Measurements from ENCODE around the gene MICALL1. TPM values are rescaled to one million over a fixed set of nuclear protein-coding genes. Genes with fewer than 3 reads are reported as not detected.

MICALL1 gene
- total RNA-seq, 4 donors from 2014 or later: 10.7 to 34.5 (median 20.4) TPM

GRCh38 chr22:37904572-37905533 lies 1.2 kb upstream of the MICALL1 start:
- Histone ChIP-seq H3K4me1 (peaks cover 0 to 35% (median 16%) of the 10 kb centered on the region in 4 donors), H3K4me3 (peak overlapping the region in 1 of 4 donors; percentile 89), H3K27me3 (no peaks in the 10 kb centered on the region), H3K9me3 (no peaks in the 10 kb centered on the region), H3K36me3 (no peaks in the 10 kb centered on the region), H3K27ac (peak overlapping the region; percentile 75 to 95 (median 85))
- WGBS, 2 donors: 57 to 61% methylated on average over 10 of the region's 10 CpGs
- no peak for TF ChIP-seq EP300 (IDR thresholded peaks at IDR 0.05)
- no peak for TF ChIP-seq POLR2A (IDR thresholded peaks at IDR 0.05)
- TF ChIP-seq CTCF (IDR thresholded peaks at IDR 0.05): no peak
- peak in 1 of 2 donors; percentile 20 for DNase-seq (ENCODE audit: low spot score in 2 of 2)

GRCh38 chr22:37906364-37907008 lies 389 bp downstream of the MICALL1 start:
- no peak for DNase-seq (ENCODE audit: low spot score in 2 of 2)
- no peaks in the 10 kb centered on the region for H3K27me3 ChIP-seq
- no peaks in the 10 kb centered on the region for H3K9me3 ChIP-seq
- TF ChIP-seq POLR2A (IDR thresholded peaks at IDR 0.05): peak in 1 of 2 donors; percentile 3
- no peak for TF ChIP-seq EP300 (IDR thresholded peaks at IDR 0.05)
- H3K4me1 ChIP-seq: peaks cover 0 to 51% (median 20%) of the 10 kb centered on the region in 4 donors
- 0 to 1% methylated on average over 20 to 29 of the region's 75 CpGs for WGBS, 2 donors
- H3K27ac ChIP-seq: peak overlapping the region; percentile 72 to 90 (median 86)
- H3K4me3 ChIP-seq: peak overlapping the region; percentile 58 to 89 (median 71)
- H3K36me3 ChIP-seq: no peaks in the 10 kb centered on the region

GRCh38 chr22:37907036-37907954 lies 1.2 kb downstream of the MICALL1 start:
- WGBS, 2 donors: 34 to 37% methylated on average over 17 to 19 of the region's 19 CpGs
- DNase-seq (ENCODE audit: low spot score in 2 of 2): no peak

GRCh38 chr22:37909766-37910165 lies 3.7 kb downstream of the MICALL1 start:
- TF ChIP-seq EP300 (IDR thresholded peaks at IDR 0.05) (no peak), CTCF (IDR thresholded peaks at IDR 0.05) (no peak), POLR2A (IDR thresholded peaks at IDR 0.05) (no peak)
- H3K9me3 ChIP-seq: no peaks in the 10 kb centered on the region
- 43 to 57% methylated on average over 7 of the region's 7 CpGs for WGBS, 2 donors
- peak overlapping the region in 3 of 4 donors; percentile 50 to 70 (median 51) for H3K27ac ChIP-seq
- DNase-seq (ENCODE audit: low spot score in 2 of 2): no peak
- H3K4me3 ChIP-seq: no peak overlapping the region
- H3K27me3 ChIP-seq: no peaks in the 10 kb centered on the region
- peaks cover 0 to 29% (median 0%) of the 10 kb centered on the region in 3 donors for H3K36me3 ChIP-seq
- peaks cover 0 to 55% (median 20%) of the 10 kb centered on the region in 4 donors for H3K4me1 ChIP-seq

More at GRCh38 chr22:37907036-37907954, 1.2 kb downstream of the MICALL1 start:
- H3K36me3 ChIP-seq: peaks cover 0 to 4% (median 0%) of the 10 kb centered on the region in 3 donors
- peak overlapping the region; percentile 58 to 89 (median 71) for H3K4me3 ChIP-seq
- no peaks in the 10 kb centered on the region for H3K9me3 ChIP-seq
- H3K27me3 ChIP-seq: no peaks in the 10 kb centered on the region
- TF ChIP-seq POLR2A (IDR thresholded peaks at IDR 0.05): no peak
- no peak for TF ChIP-seq EP300 (IDR thresholded peaks at IDR 0.05)
- TF ChIP-seq CTCF (IDR thresholded peaks at IDR 0.05): no peak
- H3K27ac ChIP-seq: peak overlapping the region; percentile 72 to 90 (median 86)
- peaks cover 0 to 56% (median 20%) of the 10 kb centered on the region in 4 donors for H3K4me1 ChIP-seq
